H1 (cell line): ENCODE results near the gene UPK1B. TPM values are rescaled to one million over a fixed set of nuclear protein-coding genes. Genes with fewer than 3 reads are reported as not detected.

Experiments
- CTCF ChIA-PET: fragments of 300-600 bp; sonication (Branson Sonifier 250); formaldehyde crosslinking; loops from one replicate; lab custom pipeline; 2021; ENCODE audit not compliant: partially characterized antibody; lab: Charles Lee
- POLR2A ChIA-PET: fragments of 300-600 bp; sonication (Branson Sonifier 250); formaldehyde crosslinking; loops from one replicate; lab custom pipeline; 2021; ENCODE audit warnings: inconsistent platforms; ENCODE audit not compliant: partially characterized antibody; lab: Charles Lee
- DNase-seq, 2 experiments: peaks; one replicate each; pipeline versions ENCODE4 v3.0.0 to v3.0.0-alpha.2; 2010 to 2022; ENCODE audit warnings: low spot score in 2 of 2, low read depth in 1 of 2, mixed read lengths in 1 of 2
- FAIRE-seq: peaks from 2 replicates; lab custom pipeline; 2011; peaks lifted over from hg19 to GRCh38; lab: Jason Lieb, UNC
- H2AFZ ChIP-seq: 2 replicates; pipeline ENCODE4 v1.8.1; 2012; ENCODE audit warnings: low read length, inconsistent platforms
- H2AK5ac ChIP-seq: 2 replicates; pipeline ENCODE4 v1.6.1; 2013; ENCODE audit warnings: low read depth, low read length
- H2BK120ac ChIP-seq: replicated peaks from 2 replicates; pipeline ENCODE3; 2013; ENCODE audit warnings: low read depth, low read length, inconsistent platforms
- H2BK12ac ChIP-seq: 2 replicates; pipeline ENCODE4 v1.6.1; 2013; ENCODE audit warnings: low read depth, low read length
- H2BK15ac ChIP-seq: 2 replicates; pipeline ENCODE4 v1.6.1; 2013; ENCODE audit warnings: low read length
- H2BK20ac ChIP-seq: 2 replicates; pipeline ENCODE4 v1.6.1; 2013; ENCODE audit warnings: low read length
- H2BK5ac ChIP-seq: 2 replicates; pipeline ENCODE4 v1.6.1; 2013; ENCODE audit warnings: low read depth, low read length
- H3K14ac ChIP-seq: 2 replicates; pipeline ENCODE4 v1.6.1; 2013; ENCODE audit warnings: inconsistent platforms; ENCODE audit not compliant: insufficient read length
- H3K18ac ChIP-seq: 2 replicates; pipeline ENCODE4 v1.6.1; 2013; ENCODE audit warnings: low read length; ENCODE audit errors: extremely low read depth
- H3K23ac ChIP-seq: 2 replicates; pipeline ENCODE4 v1.6.1; 2013; ENCODE audit warnings: inconsistent platforms; ENCODE audit not compliant: insufficient read length
- H3K23me2 ChIP-seq: 2 replicates; pipeline ENCODE4 v1.6.1; 2013; ENCODE audit warnings: low read depth, low read length
- H3K27ac ChIP-seq: 2 replicates; pipeline ENCODE4 v1.6.1; 2011; ENCODE audit warnings: low read depth, low read length, inconsistent platforms
- H3K27me3 ChIP-seq, 4 experiments: replicated peaks in 1 of 4; 1 replicate in 1 of 4; 2 replicates in 3 of 4; pipeline versions ENCODE4 v1.6.1 to v1.8.1; 2011 to 2013; ENCODE audit warnings: low read length in 3 of 4, mild to moderate bottlenecking in 3 of 4, inconsistent platforms in 2 of 4, mixed read lengths in 2 of 4, moderate library complexity in 1 of 4; ENCODE audit not compliant: control insufficient read depth in 3 of 4, insufficient read depth in 3 of 4; ENCODE audit errors: extremely low read depth in 1 of 4
- H3K36me3 ChIP-seq, 4 experiments: 2 replicates each; pipeline versions ENCODE4 v1.6.1 to v1.8.1; 2011 to 2013; ENCODE audit warnings: mild to moderate bottlenecking in 4 of 4, low read length in 3 of 4, moderate library complexity in 2 of 4, control low read depth in 1 of 4, inconsistent platforms in 1 of 4; ENCODE audit not compliant: insufficient read depth in 4 of 4, control insufficient read depth in 2 of 4
- H3K4ac ChIP-seq: replicated peaks from 2 replicates; pipeline ENCODE3; 2013; ENCODE audit warnings: low read length, low read depth, mixed read lengths, inconsistent platforms; ENCODE audit not compliant: insufficient read length
- H3K4me1 ChIP-seq, 4 experiments: replicated peaks in 1 of 4; 1 replicate in 1 of 4; 2 replicates in 3 of 4; pipeline versions ENCODE4 v1.6.1 to v1.8.1; 2011 to 2013; ENCODE audit warnings: low read length in 3 of 4, inconsistent platforms in 2 of 4, mixed read lengths in 1 of 4; ENCODE audit not compliant: insufficient read depth in 4 of 4, control insufficient read depth in 3 of 4
- H3K4me2 ChIP-seq, 2 experiments: 2 replicates each; pipeline versions ENCODE4 v1.6.1 to v1.8.1; 2011 to 2013; ENCODE audit warnings: low read depth in 2 of 2, low read length in 2 of 2, control low read depth in 1 of 2, inconsistent platforms in 1 of 2, mild to moderate bottlenecking in 1 of 2; ENCODE audit not compliant: insufficient read depth in 1 of 2
- H3K4me3 ChIP-seq, 4 experiments: fragments of 200-600, 300-600 bp in 1 of 4; sonication (generic), shearing (Covaris generic), sonication (Bioruptor Twin) in 1 of 4; 2 replicates each; pipeline versions ENCODE4 v1.5.1 to v1.8.1; 2011 to 2016; ENCODE audit warnings: low read length in 4 of 4, low read depth in 3 of 4, control low read depth in 2 of 4, inconsistent platforms in 2 of 4, mild to moderate bottlenecking in 2 of 4, mixed read lengths in 1 of 4, moderate library complexity in 1 of 4; ENCODE audit not compliant: insufficient read depth in 2 of 4; ENCODE audit errors: extremely low read depth in 1 of 4
- H3K56ac ChIP-seq: replicated peaks from 2 replicates; pipeline ENCODE3; 2013; ENCODE audit warnings: low read depth, mild to moderate bottlenecking, mixed read lengths, low read length, inconsistent platforms; ENCODE audit not compliant: insufficient read length
- H3K79me1 ChIP-seq: 2 replicates; pipeline ENCODE4 v1.6.1; 2013; ENCODE audit warnings: low read depth, low read length, control low read depth
- H3K79me2 ChIP-seq, 2 experiments: 2 replicates each; pipeline versions ENCODE4 v1.6.1 to v1.8.1; 2012 to 2013; ENCODE audit warnings: low read length in 2 of 2, mild to moderate bottlenecking in 2 of 2, inconsistent platforms in 1 of 2; ENCODE audit not compliant: insufficient read depth in 2 of 2, control insufficient read depth in 1 of 2
- H3K9ac ChIP-seq, 4 experiments: replicated peaks in 1 of 4; 1 replicate in 1 of 4; 2 replicates in 3 of 4; pipeline versions ENCODE4 v1.6.1 to v1.8.1; 2011 to 2013; ENCODE audit warnings: low read depth in 3 of 4, low read length in 3 of 4, control low read depth in 2 of 4, mild to moderate bottlenecking in 2 of 4, moderate library complexity in 2 of 4, inconsistent platforms in 1 of 4; ENCODE audit errors: extremely low read depth in 1 of 4
- H3K9me3 ChIP-seq, 2 experiments: 2 replicates each; pipeline versions ENCODE4 v1.6.1 to v1.8.1; 2012 to 2013; ENCODE audit warnings: mild to moderate bottlenecking in 2 of 2, moderate library complexity in 2 of 2, control low read depth in 1 of 2, inconsistent platforms in 1 of 2, low read depth in 1 of 2, low read length in 1 of 2, mixed read lengths in 1 of 2; ENCODE audit not compliant: insufficient read depth in 2 of 2
- H4K20me1 ChIP-seq, 2 experiments: replicated peaks in 1 of 2; 2 replicates each; pipeline versions ENCODE3 to v1.8.1; 2011 to 2013; ENCODE audit warnings: inconsistent platforms in 2 of 2, low read length in 2 of 2, mild to moderate bottlenecking in 1 of 2; ENCODE audit not compliant: insufficient read depth in 2 of 2, control insufficient read depth in 1 of 2
- H4K5ac ChIP-seq: 2 replicates; pipeline ENCODE4 v1.6.1; 2013; ENCODE audit warnings: low read length, low read depth, mixed read lengths, inconsistent platforms; ENCODE audit not compliant: insufficient read length
- H4K8ac ChIP-seq: 2 replicates; pipeline ENCODE4 v1.8.0; 2013; ENCODE audit warnings: mild to moderate bottlenecking, moderate library complexity, low read length, inconsistent platforms; ENCODE audit not compliant: insufficient read depth; ENCODE audit errors: extremely low read depth
- H4K91ac ChIP-seq: replicated peaks from 2 replicates; pipeline ENCODE3; 2013; ENCODE audit warnings: low read length, mixed read lengths, inconsistent platforms; ENCODE audit not compliant: insufficient read length
- BRCA1 ChIP-seq: IDR thresholded peaks from 2 replicates; pipeline ENCODE4 v1.6.1; 2012; ENCODE audit warnings: low read depth, low read length, improper control_type of control experiment
- CTBP2 ChIP-seq: IDR thresholded peaks from 2 replicates; pipeline ENCODE4 v1.7.0; 2011; ENCODE audit warnings: borderline replicate concordance, mild to moderate bottlenecking, moderate library complexity, mixed read lengths, low read length; ENCODE audit not compliant: insufficient read depth, insufficient read length
- JUND ChIP-seq: IDR thresholded peaks from 2 replicates; pipeline ENCODE4 v1.6.1; 2011; ENCODE audit warnings: mild to moderate bottlenecking, improper control_type of control experiment, low read length
- PHF8 ChIP-seq: fragments of 200-600 bp; sonication (generic); conservative IDR thresholded peaks from 2 replicates; pipeline ENCODE4 v1.7.1; 2012; ENCODE audit warnings: low read depth, mild to moderate bottlenecking, inconsistent platforms, low read length, moderate library complexity
- POLR2A ChIP-seq, 2 experiments: IDR thresholded peaks; 1 replicate in 1 of 2; 2 replicates in 1 of 2; pipeline ENCODE4 v1.6.1; 2011; ENCODE audit warnings: low read depth in 2 of 2, low read length in 2 of 2, mild to moderate bottlenecking in 2 of 2; ENCODE audit errors: control extremely low read depth in 1 of 2
- RBBP5 ChIP-seq: IDR thresholded peaks from 2 replicates; pipeline ENCODE4 v1.7.1; 2012; ENCODE audit warnings: low read depth, mild to moderate bottlenecking, inconsistent platforms, low read length, moderate library complexity, borderline replicate concordance
- SIN3A ChIP-seq, 2 experiments: IDR thresholded peaks in 1 of 2; conservative IDR thresholded peaks in 1 of 2; 2 replicates each; pipeline ENCODE4 v1.6.1; 2011 to 2012; ENCODE audit warnings: low read length in 2 of 2, improper control_type of control experiment in 1 of 2, low read depth in 1 of 2, mild to moderate bottlenecking in 1 of 2
- TEAD4 ChIP-seq: IDR thresholded peaks from 2 replicates; pipeline ENCODE4 v1.6.1; 2012; ENCODE audit warnings: low read depth, low read length, inconsistent platforms, mixed read lengths
- WGBS, 2 experiments: shearing (Covaris generic) in 1 of 2; methylation state at CpG; one replicate each; pipeline versions ENCODE4 v1.1.6 to v1.1.7; 2013 to 2015; ENCODE audit warnings: low lambda C conversion rate in 2 of 2, mixed read lengths in 2 of 2, inconsistent platforms in 1 of 2, low coverage in 1 of 2, missing lambda C conversion rate in 1 of 2; ENCODE audit not compliant: insufficient replicate concordance in 2 of 2, insufficient coverage in 1 of 2, insufficient read length in 1 of 2; ENCODE audit errors: extremely low coverage in 1 of 2, missing lambda C conversion rate in 1 of 2; 5-methylcytosine and 5-hydroxymethylcytosine counted together
- polyA plus RNA-seq, 7 experiments: library from polyadenylated mRNA; depleted of rRNA in 3 of 7; stranded (reverse) in 5 of 7; unstranded in 2 of 7; fragments of >200 nt in 5 of 7; fragments of 200-250 nt in 2 of 7; gene quantifications; 1 replicate in 5 of 7; 2 replicates in 1 of 7; 4 replicates in 1 of 7; pipeline versions ENCODE4 v1.2.1 to v1.2.3, GENCODE V29; 2011 to 2013; ENCODE audit warnings: missing spikeins in 2 of 7, mixed read lengths in 2 of 7
- total RNA-seq: library from RNA; stranded (reverse); fragmentation: NEBNext Ultra II Directional; extraction: Animal tissue kit (Norgen Biotek cat#: 25700); gene quantifications from 2 replicates; pipeline ENCODE4 v1.2.1, GENCODE V29; 2021
- TF ChIP-seq, protein P1 (sequence below): IDR thresholded peaks from 2 replicates; pipeline ENCODE4 v1.6.1; 2012; ENCODE audit warnings: inconsistent platforms
- TF ChIP-seq, protein P2 (sequence below): IDR thresholded peaks from 2 replicates; pipeline ENCODE4 v1.6.1; 2012; ENCODE audit warnings: inconsistent platforms
- TF ChIP-seq, protein P3 (sequence below): IDR thresholded peaks from 2 replicates; pipeline ENCODE4 v1.6.1; 2011; ENCODE audit warnings: low read length, improper control_type of control experiment

Gene UPK1B
- total and polyA plus RNA-seq, 2 of the 8 experiments (the other 6 are each of a cell fraction or from before 2014, with no cell fraction given) = 0.67 to 0.68 TPM

DNA sequence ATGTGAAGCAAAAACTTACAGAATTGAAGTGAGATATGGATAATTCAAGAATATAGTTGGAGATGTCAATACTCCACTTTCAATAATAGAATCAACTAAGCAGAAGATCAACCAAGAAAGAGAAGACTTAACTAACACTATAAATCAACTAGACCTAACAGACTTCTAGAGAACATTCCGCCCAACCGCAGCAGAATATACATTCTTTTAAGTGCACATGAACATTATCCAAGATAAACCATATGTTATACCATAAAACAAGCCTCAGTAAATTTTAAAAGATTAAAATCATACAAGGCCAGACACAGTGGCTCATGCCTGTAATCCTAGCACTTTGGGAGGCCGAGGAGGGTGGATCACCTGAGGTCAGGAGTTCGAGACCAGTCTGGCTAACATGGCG is 32.9 kb upstream of the UPK1B start:
- H3K14ac ChIP-seq = no peak overlapping the region
- WGBS, 2 experiments = 95% methylated on average over 5 of the region's 5 CpGs; no CpG with 5 or more reads in 1 of the 2 experiments
- no peak overlapping the region for H4K5ac ChIP-seq
- no peaks in the 10 kb centered on the region for H3K79me1 ChIP-seq
- H2BK5ac ChIP-seq = no peak overlapping the region
- H3K4me2 ChIP-seq = no peak overlapping the region
- no peak overlapping the region for H3K4ac ChIP-seq
- H2BK20ac ChIP-seq = no peak overlapping the region
- no peak overlapping the region for H3K18ac ChIP-seq
- H3K4me3 ChIP-seq = no peak overlapping the region
- ChIA-PET POLR2A (no interaction called here), CTCF (no interaction called here)
- H3K23me2 ChIP-seq = no peaks in the 10 kb centered on the region
- H4K91ac ChIP-seq = no peak overlapping the region
- no peaks in the 10 kb centered on the region for H4K20me1 ChIP-seq
- no peak overlapping the region for H3K27ac ChIP-seq
- TF ChIP-seq JUND (no peak), CTBP2 (no peak), BRCA1 (no peak), PHF8 (no peak), RBBP5 (no peak), TEAD4 (no peak), SIN3A (conservative IDR thresholded peaks at IDR 0.05 in 1 of 2, IDR thresholded peaks at IDR 0.05 in 1 of 2; ENCODE audit: low read depth in 1 of 2, low read length in 2 of 2) (no peak), POLR2A (IDR thresholded peaks at IDR 0.05; ENCODE audit: control extremely low read depth in 1 of 2, low read depth in 2 of 2, low read length in 2 of 2) (no peak)
- TF ChIP-seq, protein P1, sequence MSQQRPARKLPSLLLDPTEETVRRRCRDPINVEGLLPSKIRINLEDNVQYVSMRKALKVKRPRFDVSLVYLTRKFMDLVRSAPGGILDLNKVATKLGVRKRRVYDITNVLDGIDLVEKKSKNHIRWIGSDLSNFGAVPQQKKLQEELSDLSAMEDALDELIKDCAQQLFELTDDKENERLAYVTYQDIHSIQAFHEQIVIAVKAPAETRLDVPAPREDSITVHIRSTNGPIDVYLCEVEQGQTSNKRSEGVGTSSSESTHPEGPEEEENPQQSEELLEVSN = no peak
- TF ChIP-seq, protein P2, sequence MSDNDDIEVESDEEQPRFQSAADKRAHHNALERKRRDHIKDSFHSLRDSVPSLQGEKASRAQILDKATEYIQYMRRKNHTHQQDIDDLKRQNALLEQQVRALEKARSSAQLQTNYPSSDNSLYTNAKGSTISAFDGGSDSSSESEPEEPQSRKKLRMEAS = no peak
- TF ChIP-seq, protein P3, sequence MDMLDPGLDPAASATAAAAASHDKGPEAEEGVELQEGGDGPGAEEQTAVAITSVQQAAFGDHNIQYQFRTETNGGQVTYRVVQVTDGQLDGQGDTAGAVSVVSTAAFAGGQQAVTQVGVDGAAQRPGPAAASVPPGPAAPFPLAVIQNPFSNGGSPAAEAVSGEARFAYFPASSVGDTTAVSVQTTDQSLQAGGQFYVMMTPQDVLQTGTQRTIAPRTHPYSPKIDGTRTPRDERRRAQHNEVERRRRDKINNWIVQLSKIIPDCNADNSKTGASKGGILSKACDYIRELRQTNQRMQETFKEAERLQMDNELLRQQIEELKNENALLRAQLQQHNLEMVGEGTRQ = no peak
- no peaks in the 10 kb centered on the region for H3K4me1 ChIP-seq
- H2AK5ac ChIP-seq = no peak overlapping the region
- no peak overlapping the region for H3K56ac ChIP-seq
- H3K9me3 ChIP-seq = peaks cover 0 to under 1% of the 10 kb centered on the region in 2 experiments; a peak in 1 of 4 replicates
- no peak overlapping the region for H2BK12ac ChIP-seq
- no peaks in the 10 kb centered on the region for H3K27me3 ChIP-seq
- H2BK120ac ChIP-seq = no peak overlapping the region
- no peaks in the 10 kb centered on the region for H3K79me2 ChIP-seq
- H3K9ac ChIP-seq = no peak overlapping the region
- FAIRE-seq (no peak), DNase-seq (no peak)
- no peak overlapping the region for H2BK15ac ChIP-seq
- no peak overlapping the region for H2AFZ ChIP-seq
- H3K23ac ChIP-seq = no peak overlapping the region
- no peak overlapping the region for H4K8ac ChIP-seq
- no peaks in the 10 kb centered on the region for H3K36me3 ChIP-seq
